ENCODE results near the gene SUV39H2. TPM values are rescaled to one million over a fixed set of nuclear protein-coding genes. Genes with fewer than 3 reads are reported as not detected.

Gene SUV39H2
- total RNA-seq, 1 experiment from 2014 or later, result 32.0 TPM

DNA sequence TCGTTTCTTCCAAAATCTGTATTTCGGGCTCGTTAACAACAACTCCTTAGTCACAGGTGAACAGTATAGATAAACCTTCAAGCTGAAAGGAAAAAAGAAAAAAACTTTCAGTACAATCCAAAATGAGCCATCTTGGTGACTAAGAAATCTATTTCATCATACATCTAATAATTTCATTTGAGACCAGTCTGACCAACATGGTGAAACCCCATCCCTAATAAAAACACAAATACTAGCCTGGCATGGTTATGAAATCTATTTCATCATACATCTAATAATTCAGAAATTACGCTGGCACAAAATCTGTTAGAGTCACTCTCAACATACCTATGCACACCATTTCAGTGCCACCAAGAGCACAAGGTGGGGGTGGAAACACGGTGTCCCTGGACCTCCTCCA is 66.4 kb downstream of the SUV39H2 start:
- no peak overlapping the region for H3K4me3 Mint-ChIP-seq (ENCODE audit: low read depth, unreplicated experiment)
- CTCF ChIA-PET, result no interaction called here
- H3K36me3 Mint-ChIP-seq (ENCODE audit: insufficient read depth, unreplicated experiment), result peaks cover 34% of the 10 kb centered on the region
- intact Hi-C loops (cut with micrococcal nuclease; ENCODE audit: unreplicated experiment), result no loop called here
- H3K27ac Mint-ChIP-seq (ENCODE audit: unreplicated experiment), result no peak overlapping the region
- H3K4me1 Mint-ChIP-seq (ENCODE audit: low read depth, unreplicated experiment), result peaks cover 8% of the 10 kb centered on the region
- DNase-seq, result no peak
- H3K27me3 Mint-ChIP-seq (ENCODE audit: unreplicated experiment), result no peaks in the 10 kb centered on the region
- no peaks in the 10 kb centered on the region for H3K9me3 Mint-ChIP-seq (ENCODE audit: low read depth, unreplicated experiment)
- TF ChIP-seq CTCF (IDR thresholded peaks at IDR 0.05; ENCODE audit: unreplicated experiment), result no peak
- BruUV-seq (replicated peaks), result no TSS peak

- DNase-seq, result no peak
- Mint-ChIP-seq H3K27me3 (ENCODE audit: unreplicated experiment) (no peaks in the 10 kb centered on the region), H3K36me3 (ENCODE audit: insufficient read depth, unreplicated experiment) (peaks cover 34% of the 10 kb centered on the region), H3K4me3 (ENCODE audit: low read depth, unreplicated experiment) (no peak overlapping the region), H3K27ac (ENCODE audit: unreplicated experiment) (no peak overlapping the region), H3K4me1 (ENCODE audit: low read depth, unreplicated experiment) (peaks cover 10% of the 10 kb centered on the region), H3K9me3 (ENCODE audit: low read depth, unreplicated experiment) (no peaks in the 10 kb centered on the region)
- CTCF ChIA-PET, result no interaction called here
- intact Hi-C loops (cut with micrococcal nuclease; ENCODE audit: unreplicated experiment), result no loop called here
- TF ChIP-seq CTCF (IDR thresholded peaks at IDR 0.05; ENCODE audit: unreplicated experiment), result no peak
- no TSS peak for BruUV-seq (replicated peaks)
These were observed 68.6 kb downstream of the SUV39H2 start for GRCh38 chr10:14947268-14947667.

- no peak for TF ChIP-seq CTCF (IDR thresholded peaks at IDR 0.05; ENCODE audit: unreplicated experiment)
- H3K9me3 Mint-ChIP-seq (ENCODE audit: low read depth, unreplicated experiment), result no peaks in the 10 kb centered on the region
These were observed 70.6 kb downstream of the SUV39H2 start for GRCh38 chr10:14949291-14949690.

GRCh38 chr10:14952851-14953423 is 74.3 kb downstream of the SUV39H2 start:
- TF ChIP-seq CTCF (IDR thresholded peaks at IDR 0.05; ENCODE audit: unreplicated experiment), result no peak

More at GRCh38 chr10:14949291-14949690, 70.6 kb downstream of the SUV39H2 start:
- Mint-ChIP-seq H3K27me3 (ENCODE audit: unreplicated experiment) (no peaks in the 10 kb centered on the region), H3K27ac (ENCODE audit: unreplicated experiment) (no peak overlapping the region), H3K36me3 (ENCODE audit: insufficient read depth, unreplicated experiment) (peaks cover 37% of the 10 kb centered on the region), H3K4me3 (ENCODE audit: low read depth, unreplicated experiment) (no peak overlapping the region), H3K4me1 (ENCODE audit: low read depth, unreplicated experiment) (peaks cover 14% of the 10 kb centered on the region)
- BruUV-seq (replicated peaks), result no TSS peak
- CTCF ChIA-PET, result no interaction called here
- intact Hi-C loops (cut with micrococcal nuclease; ENCODE audit: unreplicated experiment), result no loop called here
- no peak for DNase-seq

More at GRCh38 chr10:14952851-14953423, 74.3 kb downstream of the SUV39H2 start:
- H3K4me1 Mint-ChIP-seq (ENCODE audit: low read depth, unreplicated experiment), result peaks cover 14% of the 10 kb centered on the region
- DNase-seq, result no peak
- peak overlapping the region; percentile 94 for H3K27ac Mint-ChIP-seq (ENCODE audit: unreplicated experiment)
- H3K27me3 Mint-ChIP-seq (ENCODE audit: unreplicated experiment), result no peaks in the 10 kb centered on the region
- TSS peak; percentile 56 for BruUV-seq (replicated peaks)
- H3K9me3 Mint-ChIP-seq (ENCODE audit: low read depth, unreplicated experiment), result no peaks in the 10 kb centered on the region
- intact Hi-C loops (cut with micrococcal nuclease; ENCODE audit: unreplicated experiment), result loop anchor here (5.0 kb wide), 1 partner anchor 154 kb away; no protein-coding TSS in a partner anchor
- peaks cover 27% of the 10 kb centered on the region for H3K36me3 Mint-ChIP-seq (ENCODE audit: insufficient read depth, unreplicated experiment)
- H3K4me3 Mint-ChIP-seq (ENCODE audit: low read depth, unreplicated experiment), result peak overlapping the region; percentile 91
- CTCF ChIA-PET, result interaction anchor here (1.0 to 1.6 kb wide), 4 partner anchors 9 to 153 kb away, joined by 3 to 6 read pairs (median 3); partner anchors contain the start of gene RPP38
